Mesendoderm (in vitro differentiated cells): ENCODE results near the gene AFF2.
A peak's percentile ranks its signal among the peaks of the same experiment; 100 is the strongest.

Experiments used
- DNase-seq: peaks from one replicate; pipeline ENCODE4 v3.0.0; 2013
- H2AK5ac ChIP-seq: 2 replicates; pipeline ENCODE4 v1.6.1; 2013; ENCODE audit warnings: low read length, inconsistent platforms
- H2BK120ac ChIP-seq: 2 replicates; pipeline ENCODE4 v1.6.1; 2013; ENCODE audit warnings: low read depth, mild to moderate bottlenecking, low read length, moderate library complexity, mixed read lengths
- H2BK15ac ChIP-seq: replicated peaks from 2 replicates; pipeline ENCODE4 v1.6.1; 2013; ENCODE audit warnings: low read depth, mild to moderate bottlenecking, moderate library complexity
- H2BK5ac ChIP-seq: 2 replicates; pipeline ENCODE4 v1.6.1; 2013; ENCODE audit warnings: low read length, inconsistent platforms
- H3K18ac ChIP-seq: 2 replicates; pipeline ENCODE4 v1.6.1; 2013; ENCODE audit warnings: mild to moderate bottlenecking, low read length, mixed read lengths
- H3K23ac ChIP-seq: one replicate; pipeline ENCODE4 v1.6.1; 2013; ENCODE audit warnings: low read length
- H3K27ac ChIP-seq: 2 replicates; pipeline ENCODE4 v1.5.1; 2013; ENCODE audit warnings: low read depth, mild to moderate bottlenecking, inconsistent platforms, low read length, moderate library complexity
- H3K27me3 ChIP-seq: 2 replicates; pipeline ENCODE4 v1.6.1; 2013; ENCODE audit warnings: low read length, control low read depth, mild to moderate bottlenecking, inconsistent platforms; ENCODE audit not compliant: insufficient read depth, poor library complexity
- H3K36me3 ChIP-seq: 2 replicates; pipeline ENCODE4 v1.6.1; 2013; ENCODE audit warnings: low read length, inconsistent platforms; ENCODE audit not compliant: control insufficient read depth, insufficient read depth
- H3K4ac ChIP-seq: one replicate; pipeline ENCODE4 v1.6.1; 2013; ENCODE audit warnings: low read depth, mild to moderate bottlenecking, low read length, moderate library complexity
- H3K4me1 ChIP-seq: 2 replicates; pipeline ENCODE4 v1.6.1; 2013; ENCODE audit warnings: low read depth, low read length, inconsistent platforms; ENCODE audit not compliant: control insufficient read depth
- H3K4me2 ChIP-seq: 2 replicates; pipeline ENCODE4 v1.6.1; 2013; ENCODE audit warnings: low read length
- H3K4me3 ChIP-seq: 2 replicates; pipeline ENCODE4 v1.5.1; 2013; ENCODE audit warnings: mild to moderate bottlenecking, low read length
- H3K56ac ChIP-seq: one replicate; pipeline ENCODE4 v1.6.1; 2013; ENCODE audit warnings: low read length
- H3K79me1 ChIP-seq: 2 replicates; pipeline ENCODE4 v1.6.1; 2013; ENCODE audit warnings: low read length, inconsistent platforms
- H3K79me2 ChIP-seq: 2 replicates; pipeline ENCODE4 v1.6.1; 2013; ENCODE audit warnings: mild to moderate bottlenecking, low read length; ENCODE audit not compliant: control insufficient read depth, insufficient read depth
- H3K9ac ChIP-seq: 2 replicates; pipeline ENCODE4 v1.6.1; 2013; ENCODE audit warnings: low read length, inconsistent platforms
- H4K5ac ChIP-seq: one replicate; pipeline ENCODE4 v1.6.1; 2013; ENCODE audit warnings: low read length
- H4K8ac ChIP-seq: one replicate; pipeline ENCODE4 v1.6.1; 2013; ENCODE audit warnings: low read depth, mild to moderate bottlenecking, control low read depth, low read length, moderate library complexity
- WGBS: extraction: QIAGEN DNeasy Blood & Tissue Kit; methylation state at CpG from one replicate; pipeline ENCODE4 v1.1.7; 2013; ENCODE audit warnings: low lambda C conversion rate, missing lambda C conversion rate; ENCODE audit not compliant: insufficient coverage; ENCODE audit errors: extremely low coverage; 5-methylcytosine and 5-hydroxymethylcytosine counted together

Gene AFF2

DNA sequence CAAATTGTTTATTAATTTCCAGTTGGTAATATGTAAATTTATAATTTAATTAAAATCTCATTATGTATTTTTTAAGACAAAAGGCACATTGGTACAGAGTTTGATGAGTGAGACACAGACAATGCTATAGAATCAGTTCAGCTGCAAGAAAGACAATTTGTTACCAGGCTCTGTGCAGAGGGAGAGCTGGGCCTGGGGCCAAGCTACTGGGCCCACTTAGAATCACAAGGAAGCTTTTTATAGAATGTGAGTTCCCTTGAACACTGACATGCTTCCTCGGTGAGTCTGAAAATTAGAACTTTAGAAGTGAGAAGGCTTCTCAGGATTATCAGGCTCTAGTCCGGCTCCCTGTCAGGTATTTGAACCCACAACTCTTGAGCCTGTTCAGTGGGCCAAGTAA lies 129.0 kb downstream of the AFF2 start:
- Histone ChIP-seq H3K18ac (no peak overlapping the region), H2BK120ac (no peak overlapping the region), H2BK15ac (no peak overlapping the region), H3K27me3 (no peaks in the 10 kb centered on the region), H4K5ac (no peak overlapping the region), H3K4ac (no peak overlapping the region), H2BK5ac (no peak overlapping the region), H3K4me1 (no peaks in the 10 kb centered on the region), H2AK5ac (no peak overlapping the region), H4K8ac (no peak overlapping the region), H3K27ac (no peak overlapping the region), H3K56ac (no peak overlapping the region), H3K9ac (no peak overlapping the region), H3K23ac (no peak overlapping the region), H3K36me3 (no peaks in the 10 kb centered on the region), H3K79me2 (no peaks in the 10 kb centered on the region), H3K79me1 (no peaks in the 10 kb centered on the region), H3K4me3 (no peak overlapping the region), H3K4me2 (no peak overlapping the region)
- no peak for DNase-seq
- WGBS = no CpG with 5 or more reads among the region's 2 CpGs

DNA sequence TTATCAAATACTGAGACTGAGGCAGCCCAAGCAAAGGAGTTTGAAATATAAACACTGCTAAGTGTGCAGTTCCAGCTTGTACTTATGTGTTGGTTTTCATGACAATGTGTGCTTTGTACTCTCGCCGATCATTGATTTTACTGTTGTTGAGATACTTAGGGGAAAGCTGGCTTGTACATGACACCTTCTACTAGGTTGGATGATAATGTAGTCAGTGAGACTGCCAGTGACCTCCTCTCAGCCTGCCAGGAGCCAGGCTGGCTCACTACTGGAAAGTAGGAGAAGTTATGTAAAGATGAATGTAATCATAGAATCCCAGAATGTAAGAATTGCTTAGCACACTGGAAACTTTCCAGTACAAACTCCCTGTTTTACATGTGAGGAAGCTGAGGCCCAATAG lies 132.0 kb downstream of the AFF2 start:
- H3K9ac ChIP-seq = no peak overlapping the region
- no peak overlapping the region for H3K4me2 ChIP-seq
- H4K5ac ChIP-seq = no peak overlapping the region
- no peaks in the 10 kb centered on the region for H3K79me1 ChIP-seq
- H3K27me3 ChIP-seq = no peaks in the 10 kb centered on the region
- no peak overlapping the region for H2BK5ac ChIP-seq
- no peak overlapping the region for H3K23ac ChIP-seq
- no peak for DNase-seq
- H2BK120ac ChIP-seq = no peak overlapping the region
- H3K56ac ChIP-seq = no peak overlapping the region
- H3K4me1 ChIP-seq = no peaks in the 10 kb centered on the region
- H3K79me2 ChIP-seq = no peaks in the 10 kb centered on the region
- no CpG with 5 or more reads among the region's 2 CpGs for WGBS
- H3K4me3 ChIP-seq = no peak overlapping the region
- H3K4ac ChIP-seq = no peak overlapping the region
- H3K27ac ChIP-seq = no peak overlapping the region
- no peak overlapping the region for H4K8ac ChIP-seq
- no peaks in the 10 kb centered on the region for H3K36me3 ChIP-seq
- no peak overlapping the region for H2BK15ac ChIP-seq
- H3K18ac ChIP-seq = no peak overlapping the region
- H2AK5ac ChIP-seq = no peak overlapping the region

DNA sequence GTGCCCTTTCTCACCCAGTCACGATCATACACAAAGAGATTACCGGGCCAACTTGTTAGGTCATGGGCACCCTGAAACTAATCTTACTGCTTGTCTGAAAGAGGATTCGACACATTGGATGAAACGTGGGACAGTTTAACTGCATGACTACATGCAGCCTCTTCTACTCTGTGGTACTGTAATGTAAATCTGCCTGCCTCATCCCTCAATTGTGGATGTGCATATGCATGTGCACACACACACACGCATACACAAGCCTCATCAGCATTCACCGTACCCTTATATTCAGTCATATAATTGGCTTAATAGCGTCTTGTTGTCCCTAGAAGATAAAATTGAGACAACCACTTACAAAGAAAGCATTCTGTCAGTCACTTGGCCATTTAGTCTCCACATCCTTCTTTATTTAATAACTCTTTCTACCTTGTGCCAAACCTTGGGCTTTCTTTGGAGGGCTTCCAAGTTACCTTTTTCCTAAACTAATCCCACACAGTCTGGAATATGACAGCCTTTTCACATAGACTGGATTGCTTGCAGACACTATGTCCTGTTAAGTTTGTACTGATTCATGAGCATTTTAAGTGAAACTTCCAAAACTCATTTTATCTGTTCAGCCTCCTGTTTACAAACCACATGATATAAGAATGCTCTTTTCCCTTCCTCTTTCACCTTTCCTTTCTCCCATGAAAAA lies 132.9 kb downstream of the AFF2 start:
- Histone ChIP-seq H3K4me1 (no peaks in the 10 kb centered on the region), H3K4me3 (no peak overlapping the region), H3K27ac (no peak overlapping the region), H3K56ac (no peak overlapping the region), H3K9ac (no peak overlapping the region), H3K4me2 (no peak overlapping the region), H4K5ac (no peak overlapping the region), H3K79me1 (no peaks in the 10 kb centered on the region), H3K27me3 (no peaks in the 10 kb centered on the region), H3K23ac (no peak overlapping the region), H3K18ac (no peak overlapping the region), H4K8ac (no peak overlapping the region), H3K4ac (no peak overlapping the region), H2BK120ac (no peak overlapping the region), H2BK15ac (no peak overlapping the region), H2BK5ac (no peak overlapping the region), H3K79me2 (no peaks in the 10 kb centered on the region), H2AK5ac (no peak overlapping the region), H3K36me3 (no peaks in the 10 kb centered on the region)
- WGBS = no CpG with 5 or more reads among the region's 7 CpGs
- DNase-seq = no peak

- Histone ChIP-seq H3K79me1 (no peaks in the 10 kb centered on the region), H3K79me2 (no peaks in the 10 kb centered on the region), H3K4me2 (no peak overlapping the region), H3K4me3 (no peak overlapping the region), H3K4me1 (no peaks in the 10 kb centered on the region), H4K5ac (no peak overlapping the region), H3K27me3 (no peaks in the 10 kb centered on the region), H3K56ac (no peak overlapping the region), H2BK120ac (no peak overlapping the region), H2BK15ac (no peak overlapping the region), H2BK5ac (no peak overlapping the region), H3K9ac (no peak overlapping the region), H3K18ac (no peak overlapping the region), H3K27ac (no peak overlapping the region), H3K23ac (no peak overlapping the region), H2AK5ac (no peak overlapping the region), H3K36me3 (no peaks in the 10 kb centered on the region), H3K4ac (no peak overlapping the region), H4K8ac (no peak overlapping the region)
- DNase-seq = no peak
- WGBS = no CpG with 5 or more reads among the region's 1 CpG
These were observed 134.2 kb downstream of the AFF2 start for GRCh38 chrX:148634591-148634990.

DNA sequence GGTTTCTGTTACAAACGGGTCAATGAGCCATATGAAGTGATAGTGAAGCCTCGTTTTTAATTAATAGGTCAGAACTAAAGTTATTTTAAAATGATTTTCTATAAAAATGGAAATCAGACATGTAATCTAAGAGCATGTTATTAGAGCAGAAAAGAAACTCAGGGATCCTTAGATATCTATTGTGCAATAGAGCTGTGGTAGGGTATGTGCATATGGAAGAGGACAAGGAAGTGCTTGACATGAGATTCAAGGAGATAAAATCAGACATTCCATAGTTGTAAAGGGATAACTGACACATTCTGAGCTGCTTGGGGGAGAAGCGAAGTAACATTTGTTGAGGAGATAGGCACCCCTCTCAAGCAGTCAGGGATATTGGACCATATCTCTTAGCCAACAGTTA lies 143.0 kb downstream of the AFF2 start:
- H3K4me2 ChIP-seq = no peak overlapping the region
- H4K5ac ChIP-seq = no peak overlapping the region
- WGBS = no CpG with 5 or more reads among the region's 3 CpGs
- no peak overlapping the region for H3K23ac ChIP-seq
- H4K8ac ChIP-seq = no peak overlapping the region
- H3K27me3 ChIP-seq = no peaks in the 10 kb centered on the region
- no peak overlapping the region for H2BK120ac ChIP-seq
- H3K9ac ChIP-seq = no peak overlapping the region
- no peak overlapping the region for H3K56ac ChIP-seq
- no peak overlapping the region for H2AK5ac ChIP-seq
- H3K18ac ChIP-seq = no peak overlapping the region
- H3K4ac ChIP-seq = no peak overlapping the region
- no peaks in the 10 kb centered on the region for H3K79me2 ChIP-seq
- H3K36me3 ChIP-seq = no peaks in the 10 kb centered on the region
- no peak for DNase-seq
- H3K79me1 ChIP-seq = no peaks in the 10 kb centered on the region
- H3K27ac ChIP-seq = no peak overlapping the region
- H3K4me3 ChIP-seq = no peak overlapping the region
- no peaks in the 10 kb centered on the region for H3K4me1 ChIP-seq
- no peak overlapping the region for H2BK5ac ChIP-seq
- H2BK15ac ChIP-seq = no peak overlapping the region

DNA sequence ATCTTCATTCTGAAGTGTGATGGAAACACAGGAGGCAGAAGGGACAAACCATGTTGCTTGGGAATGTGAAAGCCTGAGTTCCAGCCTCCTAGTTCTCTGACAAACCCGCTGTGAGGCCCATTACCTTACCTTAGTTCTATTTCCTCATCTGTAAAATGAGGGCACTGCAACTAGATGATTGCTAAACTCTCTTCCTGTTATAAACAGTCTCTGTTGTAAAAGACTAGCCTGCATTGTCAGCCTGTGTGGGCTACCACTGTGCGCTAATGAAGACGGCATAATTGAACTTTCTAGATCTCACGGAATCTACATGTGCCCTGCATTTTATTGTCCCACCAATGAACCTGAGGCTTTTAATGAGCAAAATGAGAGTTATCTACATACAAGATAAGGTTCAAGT lies 147.2 kb downstream of the AFF2 start:
- no CpG with 5 or more reads among the region's 4 CpGs for WGBS
- H3K79me2 ChIP-seq = no peaks in the 10 kb centered on the region

More for the DNA sequence above, 147.2 kb downstream of the AFF2 start:
- Histone ChIP-seq H3K27ac (no peak overlapping the region), H2BK15ac (no peak overlapping the region), H3K9ac (no peak overlapping the region), H4K8ac (no peak overlapping the region), H3K56ac (no peak overlapping the region), H2AK5ac (no peak overlapping the region), H2BK120ac (no peak overlapping the region), H3K4me3 (no peak overlapping the region), H3K27me3 (no peaks in the 10 kb centered on the region), H3K79me1 (no peaks in the 10 kb centered on the region), H3K4me2 (no peak overlapping the region), H4K5ac (no peak overlapping the region), H3K4me1 (no peaks in the 10 kb centered on the region), H3K18ac (no peak overlapping the region), H3K4ac (no peak overlapping the region), H2BK5ac (no peak overlapping the region), H3K23ac (no peak overlapping the region), H3K36me3 (no peaks in the 10 kb centered on the region)
- DNase-seq = peak; percentile 38
